RWPE2 (cell line): Measurements from ENCODE around the gene EXOC3L2.

Source experiments
- ATAC-seq: fragments of 200-7000 bp; cut with Tn5 transposase; 3 replicates; pipeline ENCODE4 v1.9.1; 2021; ENCODE audit warnings: low read depth
- DNase-seq: peaks from one replicate; pipeline ENCODE4 v3.0.0-alpha.2; 2020; ENCODE audit warnings: low spot score
- H3K27ac ChIP-seq: fragments of 450-650 bp; 2 replicates; pipeline ENCODE4 v1.5.1; 2017; ENCODE audit warnings: mild to moderate bottlenecking; ENCODE audit not compliant: poor library complexity, severe bottlenecking
- H3K27me3 ChIP-seq: fragments of 250-450 bp; sonication (Bioruptor Pico); 2 replicates; pipeline ENCODE4 v1.5.1; 2021; ENCODE audit warnings: mild to moderate bottlenecking, moderate library complexity; ENCODE audit not compliant: insufficient read depth, poor library complexity, severe bottlenecking
- H3K36me3 ChIP-seq: fragments of 250-450 bp; sonication (Bioruptor Pico); 2 replicates; pipeline ENCODE4 v1.5.1; 2020; ENCODE audit warnings: low read depth, mild to moderate bottlenecking, moderate library complexity
- H3K4me1 ChIP-seq: fragments of 250-450 bp; sonication (Bioruptor Pico); 2 replicates; pipeline ENCODE4 v1.5.1; 2021; ENCODE audit warnings: mild to moderate bottlenecking, moderate library complexity; ENCODE audit not compliant: insufficient read depth, poor library complexity, severe bottlenecking
- H3K4me3 ChIP-seq: fragments of 250-450 bp; sonication (Bioruptor Pico); 2 replicates; pipeline ENCODE4 v1.5.1; 2021; ENCODE audit warnings: mild to moderate bottlenecking, moderate library complexity; ENCODE audit not compliant: severe bottlenecking
- H3K9me3 ChIP-seq: fragments of 250-450 bp; sonication (Bioruptor Pico); 2 replicates; pipeline ENCODE4 v1.5.1; 2021; ENCODE audit warnings: mild to moderate bottlenecking, moderate library complexity; ENCODE audit not compliant: severe bottlenecking
- CTCF ChIP-seq: fragments of 450-650 bp; IDR thresholded peaks from one replicate; pipeline ENCODE4 v1.5.1; 2017; ENCODE audit warnings: mild to moderate bottlenecking, moderate library complexity; ENCODE audit not compliant: poor library complexity, severe bottlenecking

EXOC3L2 gene

GRCh38 chr19:45163751-45164460, 81.3 kb downstream of the EXOC3L2 start:
- no peaks in the 10 kb centered on the region for H3K27me3 ChIP-seq
- DNase-seq (no peak), ATAC-seq (no peak)
- no peaks in the 10 kb centered on the region for H3K36me3 ChIP-seq
- no peak for TF ChIP-seq CTCF
- peaks cover 22% of the 10 kb centered on the region for H3K4me1 ChIP-seq
- H3K9me3 ChIP-seq, result no peaks in the 10 kb centered on the region
- H3K4me3 ChIP-seq, result no peak overlapping the region
- H3K27ac ChIP-seq, result no peak overlapping the region

GRCh38 chr19:45163156-45163555, 82.1 kb downstream of the EXOC3L2 start:
- no peak for TF ChIP-seq CTCF
- Histone ChIP-seq H3K27ac (no peak overlapping the region), H3K4me1 (peaks cover 22% of the 10 kb centered on the region)

GRCh38 chr19:45162608-45163143, 82.5 kb downstream of the EXOC3L2 start:
- Histone ChIP-seq H3K9me3 (no peaks in the 10 kb centered on the region), H3K27ac (no peak overlapping the region), H3K27me3 (no peaks in the 10 kb centered on the region), H3K4me3 (no peak overlapping the region), H3K36me3 (no peaks in the 10 kb centered on the region), H3K4me1 (peaks cover 22% of the 10 kb centered on the region)
- no peak for TF ChIP-seq CTCF
- ATAC-seq, result peak; percentile 60
- peak; percentile 81 for DNase-seq

More at GRCh38 chr19:45163156-45163555, 82.1 kb downstream of the EXOC3L2 start:
- DNase-seq (no peak), ATAC-seq (no peak)
- H3K9me3 ChIP-seq, result no peaks in the 10 kb centered on the region
- H3K36me3 ChIP-seq, result no peaks in the 10 kb centered on the region
- no peak overlapping the region for H3K4me3 ChIP-seq
- H3K27me3 ChIP-seq, result no peaks in the 10 kb centered on the region
